ENCODE results near the gene JAK3. TPM values are rescaled to one million over a fixed set of nuclear protein-coding genes. Genes with fewer than 3 reads are reported as not detected.

The JAK3 gene
- total RNA-seq, 1 donor from 2014 or later = 12.3 TPM

DNA sequence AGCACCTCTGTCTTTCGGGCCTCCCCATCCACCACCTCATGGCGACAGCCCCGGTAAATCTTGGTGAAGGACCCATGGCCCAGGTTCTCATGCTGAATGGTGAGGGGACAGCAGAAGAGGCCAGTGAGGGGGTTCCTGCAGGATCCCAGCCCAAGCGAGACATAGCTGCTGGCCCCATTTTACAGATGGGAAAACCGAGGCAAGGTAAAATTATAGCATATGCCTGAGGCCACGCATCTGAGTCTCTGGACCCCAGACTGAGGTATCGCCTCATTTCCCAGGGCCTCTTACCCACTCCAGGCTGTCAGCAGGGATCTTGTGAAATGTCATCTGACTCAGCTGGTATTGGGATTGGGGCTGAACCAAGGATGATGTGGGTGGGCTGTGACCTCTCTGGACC lies 9.8 kb downstream of the JAK3 start:
- no peak for DNase-seq (ENCODE audit: low spot score in 2 of 2, unreplicated experiment in 2 of 2)
- TF ChIP-seq CTCF (IDR thresholded peaks at IDR 0.05; ENCODE audit: unreplicated experiment) = no peak
- Mint-ChIP-seq H3K4me3 (no peak overlapping the region), H3K27me3 (ENCODE audit: low read depth) (peaks cover 43% of the 10 kb centered on the region), H3K9me3 (no peaks in the 10 kb centered on the region), H3K4me1 (peaks cover 3% of the 10 kb centered on the region), H3K27ac (no peak overlapping the region), H3K36me3 (no peaks in the 10 kb centered on the region)

- H3K4me1 Mint-ChIP-seq = peaks cover 3% of the 10 kb centered on the region
- DNase-seq (ENCODE audit: low spot score in 2 of 2, unreplicated experiment in 2 of 2) = no peak
- no peak overlapping the region for H3K27ac Mint-ChIP-seq
- H3K9me3 Mint-ChIP-seq = no peaks in the 10 kb centered on the region
- no peaks in the 10 kb centered on the region for H3K36me3 Mint-ChIP-seq
- no peak for TF ChIP-seq CTCF (IDR thresholded peaks at IDR 0.05; ENCODE audit: unreplicated experiment)
- no peak overlapping the region for H3K4me3 Mint-ChIP-seq
- H3K27me3 Mint-ChIP-seq (ENCODE audit: low read depth) = peaks cover 39% of the 10 kb centered on the region
Observed at GRCh38 chr19:17836530-17836929, 11.3 kb downstream of the JAK3 start.

DNA sequence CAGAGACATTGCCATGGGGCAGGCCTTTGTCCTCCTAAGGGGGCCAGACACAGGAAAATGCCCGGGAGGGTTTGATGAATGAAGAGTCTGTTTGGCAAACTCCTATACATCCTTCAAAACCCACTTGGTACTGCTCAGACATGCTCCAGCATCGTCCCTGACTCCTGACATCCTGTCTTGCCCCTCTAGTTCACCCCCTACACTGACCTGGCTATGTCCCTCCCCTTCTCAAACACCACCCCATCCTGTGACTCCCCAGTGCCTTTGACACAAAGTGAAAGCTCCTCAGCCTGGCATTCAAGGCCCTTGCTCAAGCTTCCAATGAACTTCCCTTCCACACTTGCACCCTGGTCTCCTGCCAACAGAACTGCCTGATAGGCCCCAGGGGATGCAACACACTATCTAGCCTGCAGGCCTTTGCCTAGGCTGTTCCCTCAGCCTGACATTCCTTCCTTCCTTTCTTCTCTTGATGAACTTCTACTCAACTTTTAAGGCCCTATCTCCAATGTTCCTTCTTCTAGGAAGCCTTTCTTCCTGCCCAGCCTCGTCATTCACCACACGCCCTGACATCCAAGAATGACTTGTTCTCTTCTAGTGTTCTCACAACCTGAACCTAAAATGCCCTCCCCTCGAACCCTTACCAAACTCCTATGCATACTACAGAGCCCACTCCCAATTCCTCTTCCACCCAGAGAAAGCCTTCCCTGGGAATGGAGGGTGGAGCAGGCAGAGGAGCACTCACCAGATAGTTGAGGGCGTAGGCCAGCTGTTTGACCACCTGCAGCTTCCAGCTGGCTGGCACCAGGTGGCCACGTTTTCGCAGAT lies 12.4 kb downstream of the JAK3 start:
- no peaks in the 10 kb centered on the region for H3K36me3 Mint-ChIP-seq
- H3K27ac Mint-ChIP-seq = no peak overlapping the region
- no peak overlapping the region for H3K4me3 Mint-ChIP-seq
- H3K9me3 Mint-ChIP-seq = no peaks in the 10 kb centered on the region
- peaks cover 36% of the 10 kb centered on the region for H3K27me3 Mint-ChIP-seq (ENCODE audit: low read depth)
- H3K4me1 Mint-ChIP-seq = peaks cover 4% of the 10 kb centered on the region
- no peak for TF ChIP-seq CTCF (IDR thresholded peaks at IDR 0.05; ENCODE audit: unreplicated experiment)
- DNase-seq (ENCODE audit: low spot score in 2 of 2, unreplicated experiment in 2 of 2) = no peak

DNA sequence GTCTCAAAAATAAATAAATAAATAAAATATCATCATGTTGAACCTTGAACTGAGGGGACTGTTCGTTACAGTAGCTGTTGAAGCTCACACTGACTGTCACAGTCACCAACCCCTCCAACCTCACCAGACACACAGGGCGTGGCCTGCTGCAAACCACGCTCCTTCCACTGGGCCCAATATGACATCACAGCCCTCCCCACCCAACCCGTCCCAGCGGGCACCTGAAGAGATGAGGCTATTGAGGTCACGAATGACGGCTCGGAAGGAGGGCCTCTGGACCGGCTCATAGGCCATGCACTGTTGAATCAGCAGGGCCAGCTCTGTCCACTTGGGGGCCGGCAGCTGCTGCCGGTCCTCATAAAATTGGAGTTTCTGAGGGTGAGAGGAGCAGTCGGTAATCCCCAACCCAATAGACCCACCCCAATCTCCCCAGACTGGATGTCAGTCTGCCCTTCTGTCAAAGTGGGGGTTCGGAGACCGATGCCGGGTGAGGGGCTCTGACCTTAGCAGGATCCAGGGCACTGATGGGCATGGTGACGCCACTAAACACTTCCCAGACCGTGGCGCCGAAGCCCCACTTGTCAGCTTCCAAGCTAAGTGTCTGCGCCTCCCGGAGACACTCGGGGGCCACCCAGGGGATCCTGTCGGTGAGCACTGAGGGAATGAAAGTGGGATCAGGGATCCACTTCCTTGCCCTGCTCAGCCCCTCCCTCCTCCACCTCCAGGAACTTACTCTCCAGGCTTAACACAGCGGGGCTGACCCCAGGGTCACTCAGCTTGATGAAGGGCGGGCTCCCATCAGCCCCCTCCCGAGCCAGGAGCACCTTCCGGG lies 13.2 kb downstream of the JAK3 start:
- Mint-ChIP-seq H3K9me3 (no peaks in the 10 kb centered on the region), H3K27me3 (ENCODE audit: low read depth) (peaks cover 33% of the 10 kb centered on the region), H3K36me3 (no peaks in the 10 kb centered on the region), H3K4me1 (peaks cover 6% of the 10 kb centered on the region), H3K4me3 (no peak overlapping the region), H3K27ac (no peak overlapping the region)
- no peak for DNase-seq (ENCODE audit: low spot score in 2 of 2, unreplicated experiment in 2 of 2)
- no peak for TF ChIP-seq CTCF (IDR thresholded peaks at IDR 0.05; ENCODE audit: unreplicated experiment)

- Mint-ChIP-seq H3K4me1 (peaks cover 6% of the 10 kb centered on the region), H3K27me3 (ENCODE audit: low read depth) (peaks cover 24% of the 10 kb centered on the region), H3K27ac (no peak overlapping the region), H3K4me3 (no peak overlapping the region), H3K9me3 (no peaks in the 10 kb centered on the region), H3K36me3 (no peaks in the 10 kb centered on the region)
- DNase-seq (ENCODE audit: low spot score in 2 of 2, unreplicated experiment in 2 of 2) = no peak
- TF ChIP-seq CTCF (IDR thresholded peaks at IDR 0.05; ENCODE audit: unreplicated experiment) = no peak
Observed at GRCh38 chr19:17832443-17833208, 15.2 kb downstream of the JAK3 start.
